Transverse colon (tissue), 4 donors: ENCODE data around the gene RASA4. TPM values are rescaled to one million over a fixed set of nuclear protein-coding genes. Genes with fewer than 3 reads are reported as not detected.
"Not testable (repeated sequence)": the region's sequence is repeated elsewhere in the genome, so short reads cannot be mapped to it uniquely, and the experiment has no call there.

Experiments used
- DNase-seq: peaks from one replicate; pipeline ENCODE4 v3.0.0-alpha.2; 2019
- H3K27ac ChIP-seq, 4 donors: fragments of 200-600 bp; sonication (generic); 2 replicates each; pipeline ENCODE4 v1.5.1; 2016 to 2018; ENCODE audit warnings: inconsistent platforms in 4 of 4
- H3K27me3 ChIP-seq: fragments of 200-600 bp; sonication (generic); 2 replicates; pipeline ENCODE4 v1.5.1; 2017; ENCODE audit warnings: inconsistent platforms
- H3K36me3 ChIP-seq, 4 donors: fragments of 200-600 bp; sonication (generic); 2 replicates each; pipeline ENCODE4 v1.5.1; 2017 to 2019; ENCODE audit warnings: inconsistent platforms in 4 of 4
- H3K4me1 ChIP-seq, 4 donors: fragments of 200-600 bp; sonication (generic); 2 replicates each; pipeline ENCODE4 v1.5.1; 2017 to 2020; ENCODE audit warnings: inconsistent platforms in 4 of 4
- H3K4me3 ChIP-seq, 4 donors: fragments of 200-600 bp; sonication (generic); 1 replicate in 1 of 4; 2 replicates in 3 of 4; pipeline versions ENCODE4 v1.5.1 to v1.6.1; 2017 to 2019; ENCODE audit warnings: inconsistent platforms in 4 of 4
- H3K9me3 ChIP-seq, 2 donors: fragments of 200-600 bp; sonication (generic); 2 replicates each; pipeline ENCODE4 v1.5.1; 2017 to 2019; ENCODE audit warnings: inconsistent platforms in 2 of 2
- WGBS, 2 donors: methylation state at CpG; one replicate each; pipeline ENCODE4 v1.1.5; 2018; ENCODE audit warnings: low coverage in 1 of 2; 5-methylcytosine and 5-hydroxymethylcytosine counted together
- in situ Hi-C, 4 donors: fragments of 200-750 bp; cut with MboI; loops; one replicate each; pipeline versions ENCODE4 v1.15.0 to v1.15.1; 2017; ENCODE audit warnings: low sequenced_read_pairs in 3 of 4, low pct_ligation_motif_present in 1 of 4, low pct_unique_long_range_greater_than_20kb in 1 of 4
- intact Hi-C: fragments of 100-400 bp; cut with DNase I; formaldehyde crosslinking; loops from one replicate; pipeline ENCODE4 v1.15.1; 2023; ENCODE audit warnings: low total_unique reads
- total RNA-seq, 4 donors: library from RNA; depleted of rRNA; stranded (reverse); fragments of >200 nt; gene quantifications; one replicate each; pipeline ENCODE4 v1.1.0, GENCODE V29; 2016

RASA4 gene
- total RNA-seq, 4 donors from 2014 or later = 10.9 to 97.3 (median 30.7) TPM

DNA sequence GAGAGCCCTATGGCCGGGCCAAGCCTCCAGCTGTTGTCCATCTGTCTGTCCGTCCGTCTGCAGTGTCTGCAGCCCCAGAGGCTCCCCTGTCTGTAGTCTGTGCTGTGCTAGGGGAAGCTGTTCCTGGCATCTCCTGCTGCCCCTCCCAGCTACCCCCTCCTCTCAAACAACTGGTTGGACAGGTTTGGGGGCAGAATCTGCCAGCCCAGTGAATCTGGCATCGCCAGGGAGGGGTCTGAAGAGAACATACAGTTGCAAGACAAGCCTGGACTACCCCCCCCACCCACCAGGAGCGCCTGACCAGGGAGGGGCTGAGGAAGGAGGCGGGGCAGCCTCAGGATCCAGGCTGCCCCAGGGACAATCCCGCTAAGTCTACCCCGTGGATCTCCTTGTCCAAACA lies 73.0 kb downstream of the RASA4 start, which contains the start of gene UPK3BL2:
TSS of gene UPK3BL2 (minus strand) at position 101 of the 400 bp plus-strand sequence. CDS start at position 41, 60 bp downstream.
- DNase-seq, H3K4me3 ChIP-seq, intact Hi-C loops, in situ Hi-C loops, H3K36me3 ChIP-seq, H3K9me3 ChIP-seq, H3K27ac ChIP-seq, H3K4me1 ChIP-seq, H3K27me3 ChIP-seq: not testable (repeated sequence)
- WGBS, 2 donors = no CpG with 5 or more reads among the region's 8 CpGs

- H3K4me1 ChIP-seq, H3K36me3 ChIP-seq, H3K4me3 ChIP-seq, intact Hi-C loops, H3K27ac ChIP-seq, in situ Hi-C loops, DNase-seq, H3K9me3 ChIP-seq, H3K27me3 ChIP-seq: not testable (repeated sequence)
- 100% methylated on average over 1 of the region's 11 CpGs; no CpG with 5 or more reads in 1 of the 2 donors for WGBS, 2 donors
Observed at GRCh38 chr7:102542771-102543170, 73.8 kb downstream of the RASA4 start.

- no CpG with 5 or more reads among the region's 8 CpGs for WGBS, 2 donors
Observed at GRCh38 chr7:102542083-102542482, 74.5 kb downstream of the RASA4 start.

GRCh38 chr7:102540604-102541003 lies 76.0 kb downstream of the RASA4 start:
- H3K27ac ChIP-seq, DNase-seq, in situ Hi-C loops, H3K27me3 ChIP-seq, H3K9me3 ChIP-seq, intact Hi-C loops, H3K4me3 ChIP-seq, H3K36me3 ChIP-seq, H3K4me1 ChIP-seq: not testable (repeated sequence)
- WGBS, 2 donors = 89% methylated on average over 6 of the region's 6 CpGs; no CpG with 5 or more reads in 1 of the 2 donors

More at GRCh38 chr7:102542083-102542482, 74.5 kb downstream of the RASA4 start:
- H3K27me3 ChIP-seq, H3K9me3 ChIP-seq, in situ Hi-C loops, intact Hi-C loops, DNase-seq, H3K27ac ChIP-seq, H3K4me3 ChIP-seq, H3K36me3 ChIP-seq, H3K4me1 ChIP-seq: not testable (repeated sequence)

DNA sequence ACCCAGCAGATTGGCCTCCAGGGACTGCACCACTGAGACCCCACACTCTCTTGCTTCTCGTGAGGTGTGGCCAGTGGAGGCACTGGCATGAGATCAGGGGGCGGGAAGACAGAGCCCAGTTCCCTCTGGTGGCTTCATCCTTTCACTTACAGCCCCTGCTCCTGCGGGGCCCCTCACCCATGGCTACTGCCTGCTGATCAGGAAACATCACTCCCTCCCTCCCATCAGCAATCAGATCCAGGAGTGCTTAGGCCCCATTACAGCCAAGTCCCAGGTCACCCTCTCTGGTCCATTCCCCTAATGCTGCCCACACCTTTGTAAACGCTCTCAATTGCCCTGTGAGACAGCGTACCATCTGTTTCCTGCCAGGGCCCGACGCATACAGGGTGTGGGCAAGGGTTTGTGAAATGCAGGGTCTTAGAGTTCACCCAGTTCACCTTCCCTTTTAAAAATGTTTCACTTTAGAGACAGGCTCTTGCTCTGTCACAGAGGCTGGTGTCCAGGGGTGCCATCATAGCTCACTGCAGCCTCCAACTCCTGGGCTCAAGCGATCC lies 81.4 kb downstream of the RASA4 start:
- WGBS, 2 donors = 62% methylated on average over 4 of the region's 8 CpGs; no CpG with 5 or more reads in 1 of the 2 donors

GRCh38 chr7:102532127-102532526 lies 84.4 kb downstream of the RASA4 start:
- H3K4me1 ChIP-seq, intact Hi-C loops, H3K4me3 ChIP-seq, DNase-seq, H3K9me3 ChIP-seq, H3K27ac ChIP-seq, H3K27me3 ChIP-seq, in situ Hi-C loops, H3K36me3 ChIP-seq: not testable (repeated sequence)
- 73 to 93% methylated on average over 2 of the region's 2 CpGs for WGBS, 2 donors

More for the DNA sequence above, 81.4 kb downstream of the RASA4 start:
- H3K9me3 ChIP-seq, H3K27me3 ChIP-seq, H3K27ac ChIP-seq, in situ Hi-C loops, DNase-seq, H3K4me1 ChIP-seq, intact Hi-C loops, H3K4me3 ChIP-seq, H3K36me3 ChIP-seq: not testable (repeated sequence)

DNA sequence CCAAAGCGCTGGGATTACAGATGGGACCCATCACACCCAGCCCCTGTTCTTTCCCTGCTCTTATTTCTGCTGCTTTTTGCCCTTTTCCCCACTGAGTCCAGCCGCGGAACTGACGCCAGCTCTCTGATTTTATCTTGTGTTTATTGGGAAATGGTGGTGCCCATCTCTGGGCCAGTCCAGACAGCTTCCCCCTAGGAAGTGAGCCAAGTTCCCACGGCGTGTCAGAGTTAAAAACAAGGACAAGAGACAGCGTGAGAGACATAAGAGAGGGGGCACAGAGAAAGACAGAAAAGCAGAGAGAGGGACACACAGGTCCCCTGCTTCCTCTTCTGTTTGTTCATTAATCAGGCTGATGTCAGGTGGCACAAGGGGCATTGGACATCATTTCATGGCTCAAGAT lies 85.0 kb downstream of the RASA4 start:
- H3K27me3 ChIP-seq = not testable (repeated sequence)
- WGBS, 2 donors = no CpG with 5 or more reads among the region's 7 CpGs

GRCh38 chr7:102527822-102528793 lies 88.4 kb downstream of the RASA4 start:
- 100% methylated on average over 1 of the region's 13 CpGs; no CpG with 5 or more reads in 1 of the 2 donors for WGBS, 2 donors
- H3K27ac ChIP-seq, intact Hi-C loops, H3K27me3 ChIP-seq, in situ Hi-C loops, H3K9me3 ChIP-seq, H3K4me1 ChIP-seq, H3K36me3 ChIP-seq, H3K4me3 ChIP-seq, DNase-seq: not testable (repeated sequence)

More for the DNA sequence above, 85.0 kb downstream of the RASA4 start:
- H3K36me3 ChIP-seq, H3K4me1 ChIP-seq, H3K27ac ChIP-seq, intact Hi-C loops, H3K4me3 ChIP-seq, H3K9me3 ChIP-seq, DNase-seq, in situ Hi-C loops: not testable (repeated sequence)

GRCh38 chr7:102527182-102527581 lies 89.4 kb downstream of the RASA4 start:
- H3K36me3 ChIP-seq, H3K4me3 ChIP-seq, intact Hi-C loops, H3K27ac ChIP-seq, DNase-seq, H3K4me1 ChIP-seq, H3K27me3 ChIP-seq, in situ Hi-C loops, H3K9me3 ChIP-seq: not testable (repeated sequence)
- 85% methylated on average over 1 of the region's 8 CpGs; no CpG with 5 or more reads in 1 of the 2 donors for WGBS, 2 donors

DNA sequence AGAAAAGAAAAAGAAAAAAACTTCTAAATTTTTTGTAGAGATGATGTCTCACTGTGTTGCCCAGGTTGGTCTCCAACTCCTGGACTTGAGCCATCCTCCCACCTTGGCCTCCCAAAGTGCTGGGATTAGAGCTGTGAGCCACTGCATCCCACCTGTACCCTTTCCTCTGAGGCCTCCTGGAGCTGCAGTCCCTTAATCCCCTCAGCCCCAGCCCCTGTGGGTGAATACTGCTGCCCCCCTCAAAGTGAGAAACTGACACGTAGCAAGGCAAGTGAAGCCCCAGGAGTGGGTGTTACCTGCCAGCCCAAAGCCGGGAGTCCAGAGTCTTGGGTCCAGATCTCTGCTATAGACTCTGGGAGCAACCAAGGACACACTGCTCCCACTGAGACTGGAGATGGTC lies 91.8 kb downstream of the RASA4 start:
- H3K27me3 ChIP-seq, intact Hi-C loops, H3K36me3 ChIP-seq, in situ Hi-C loops, DNase-seq, H3K4me1 ChIP-seq, H3K27ac ChIP-seq, H3K9me3 ChIP-seq, H3K4me3 ChIP-seq: not testable (repeated sequence)
- WGBS, 2 donors = 40% methylated on average over 1 of the region's 2 CpGs; no CpG with 5 or more reads in 1 of the 2 donors
